Peyer's patch (tissue), 4 donors: Measurements from ENCODE around the gene AGPAT1.

Experiments
- CTCF ChIP-seq, 6 experiments: fragments of 450-650 bp in 4 of 6; fragments of 200-600 bp in 2 of 6; sonication (generic) in 1 of 6; IDR thresholded peaks; one replicate each; pipeline ENCODE4 v1.5.1; 2017 to 2019; ENCODE audit warnings: antibody characterized with exemption in 6 of 6, mild to moderate bottlenecking in 3 of 6, moderate library complexity in 1 of 6
- POLR2A ChIP-seq, 2 donors: fragments of 450-650 bp; IDR thresholded peaks; one replicate each; pipeline ENCODE4 v1.5.1; 2017; ENCODE audit warnings: antibody characterized with exemption in 2 of 2, mild to moderate bottlenecking in 2 of 2, moderate library complexity in 2 of 2

- TF ChIP-seq CTCF (IDR thresholded peaks at IDR 0.05): no peak
- no peak for TF ChIP-seq POLR2A (IDR thresholded peaks at IDR 0.05)
Measured at GRCh38 chr6:32214126-32214525, 38.2 kb upstream of the AGPAT1 start.
